Measurements from ENCODE around the gene FCER2. TPM values are rescaled to one million over a fixed set of nuclear protein-coding genes. Genes with fewer than 3 reads are reported as not detected.

Gene FCER2
- total RNA-seq, 1 experiment from 2014 or later = 0.15 TPM

GRCh38 chr19:7698583-7698982 lies 3.3 kb downstream of the FCER2 start:
- peaks cover 2% of the 10 kb centered on the region; the same call in 1 of the 2 replicates for H3K27me3 ChIP-seq (ENCODE audit: control insufficient read depth, insufficient read depth, low read length)
- H3K27ac ChIP-seq (ENCODE audit: low read length) = no peak overlapping the region
- in situ Hi-C loops (cut with HindIII; ENCODE audit: low pct_unique_long_range_greater_than_20kb, low sequenced_read_pairs) (no loop called here), intact Hi-C loops (cut with micrococcal nuclease; ENCODE audit: unreplicated experiment) (no loop called here)
- CTCF ChIA-PET = interaction anchor here (0.6 kb wide), 1 partner anchor 69 kb away, joined by 10 read pairs; the partner anchor contains the start of genes PET100 and XAB2
- ATAC-seq = no peak
- H3K36me3 ChIP-seq (ENCODE audit: control insufficient read depth, insufficient read depth, low read length) = no peaks in the 10 kb centered on the region
- no peaks in the 10 kb centered on the region for H3K9me3 ChIP-seq (ENCODE audit: control insufficient read depth, insufficient read depth, low read depth, low read length)
- no peaks in the 10 kb centered on the region for H3K4me1 ChIP-seq (ENCODE audit: control insufficient read depth, insufficient read depth, low read length)
- H3K4me3 ChIP-seq (ENCODE audit: low read depth in 2 of 2, low read length in 2 of 2) = no peak overlapping the region
- DNase-seq (ENCODE audit: low read depth, low spot score) = no peak
- BruUV-seq (replicated peaks) = no TSS peak
- POLR2A ChIA-PET = no interaction called here
- TF ChIP-seq SIN3A (IDR thresholded peaks at IDR 0.05; ENCODE audit: borderline replicate concordance, insufficient read depth, low read depth, low read length) (no peak), TCF7L2 (IDR thresholded peaks at IDR 0.05; ENCODE audit: low read depth, low read length) (no peak), POLR2AphosphoS5 (IDR thresholded peaks at IDR 0.05; ENCODE audit: low read depth, low read length) (no peak)
- TF ChIP-seq, protein P1, sequence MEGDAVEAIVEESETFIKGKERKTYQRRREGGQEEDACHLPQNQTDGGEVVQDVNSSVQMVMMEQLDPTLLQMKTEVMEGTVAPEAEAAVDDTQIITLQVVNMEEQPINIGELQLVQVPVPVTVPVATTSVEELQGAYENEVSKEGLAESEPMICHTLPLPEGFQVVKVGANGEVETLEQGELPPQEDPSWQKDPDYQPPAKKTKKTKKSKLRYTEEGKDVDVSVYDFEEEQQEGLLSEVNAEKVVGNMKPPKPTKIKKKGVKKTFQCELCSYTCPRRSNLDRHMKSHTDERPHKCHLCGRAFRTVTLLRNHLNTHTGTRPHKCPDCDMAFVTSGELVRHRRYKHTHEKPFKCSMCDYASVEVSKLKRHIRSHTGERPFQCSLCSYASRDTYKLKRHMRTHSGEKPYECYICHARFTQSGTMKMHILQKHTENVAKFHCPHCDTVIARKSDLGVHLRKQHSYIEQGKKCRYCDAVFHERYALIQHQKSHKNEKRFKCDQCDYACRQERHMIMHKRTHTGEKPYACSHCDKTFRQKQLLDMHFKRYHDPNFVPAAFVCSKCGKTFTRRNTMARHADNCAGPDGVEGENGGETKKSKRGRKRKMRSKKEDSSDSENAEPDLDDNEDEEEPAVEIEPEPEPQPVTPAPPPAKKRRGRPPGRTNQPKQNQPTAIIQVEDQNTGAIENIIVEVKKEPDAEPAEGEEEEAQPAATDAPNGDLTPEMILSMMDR (IDR thresholded peaks at IDR 0.05) = no peak
- TF ChIP-seq, protein P2, sequence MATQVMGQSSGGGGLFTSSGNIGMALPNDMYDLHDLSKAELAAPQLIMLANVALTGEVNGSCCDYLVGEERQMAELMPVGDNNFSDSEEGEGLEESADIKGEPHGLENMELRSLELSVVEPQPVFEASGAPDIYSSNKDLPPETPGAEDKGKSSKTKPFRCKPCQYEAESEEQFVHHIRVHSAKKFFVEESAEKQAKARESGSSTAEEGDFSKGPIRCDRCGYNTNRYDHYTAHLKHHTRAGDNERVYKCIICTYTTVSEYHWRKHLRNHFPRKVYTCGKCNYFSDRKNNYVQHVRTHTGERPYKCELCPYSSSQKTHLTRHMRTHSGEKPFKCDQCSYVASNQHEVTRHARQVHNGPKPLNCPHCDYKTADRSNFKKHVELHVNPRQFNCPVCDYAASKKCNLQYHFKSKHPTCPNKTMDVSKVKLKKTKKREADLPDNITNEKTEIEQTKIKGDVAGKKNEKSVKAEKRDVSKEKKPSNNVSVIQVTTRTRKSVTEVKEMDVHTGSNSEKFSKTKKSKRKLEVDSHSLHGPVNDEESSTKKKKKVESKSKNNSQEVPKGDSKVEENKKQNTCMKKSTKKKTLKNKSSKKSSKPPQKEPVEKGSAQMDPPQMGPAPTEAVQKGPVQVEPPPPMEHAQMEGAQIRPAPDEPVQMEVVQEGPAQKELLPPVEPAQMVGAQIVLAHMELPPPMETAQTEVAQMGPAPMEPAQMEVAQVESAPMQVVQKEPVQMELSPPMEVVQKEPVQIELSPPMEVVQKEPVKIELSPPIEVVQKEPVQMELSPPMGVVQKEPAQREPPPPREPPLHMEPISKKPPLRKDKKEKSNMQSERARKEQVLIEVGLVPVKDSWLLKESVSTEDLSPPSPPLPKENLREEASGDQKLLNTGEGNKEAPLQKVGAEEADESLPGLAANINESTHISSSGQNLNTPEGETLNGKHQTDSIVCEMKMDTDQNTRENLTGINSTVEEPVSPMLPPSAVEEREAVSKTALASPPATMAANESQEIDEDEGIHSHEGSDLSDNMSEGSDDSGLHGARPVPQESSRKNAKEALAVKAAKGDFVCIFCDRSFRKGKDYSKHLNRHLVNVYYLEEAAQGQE (IDR thresholded peaks at IDR 0.05; ENCODE audit: insufficient read depth in 1 of 2, low read depth in 2 of 2, low read length in 1 of 2) = no peak

DNA sequence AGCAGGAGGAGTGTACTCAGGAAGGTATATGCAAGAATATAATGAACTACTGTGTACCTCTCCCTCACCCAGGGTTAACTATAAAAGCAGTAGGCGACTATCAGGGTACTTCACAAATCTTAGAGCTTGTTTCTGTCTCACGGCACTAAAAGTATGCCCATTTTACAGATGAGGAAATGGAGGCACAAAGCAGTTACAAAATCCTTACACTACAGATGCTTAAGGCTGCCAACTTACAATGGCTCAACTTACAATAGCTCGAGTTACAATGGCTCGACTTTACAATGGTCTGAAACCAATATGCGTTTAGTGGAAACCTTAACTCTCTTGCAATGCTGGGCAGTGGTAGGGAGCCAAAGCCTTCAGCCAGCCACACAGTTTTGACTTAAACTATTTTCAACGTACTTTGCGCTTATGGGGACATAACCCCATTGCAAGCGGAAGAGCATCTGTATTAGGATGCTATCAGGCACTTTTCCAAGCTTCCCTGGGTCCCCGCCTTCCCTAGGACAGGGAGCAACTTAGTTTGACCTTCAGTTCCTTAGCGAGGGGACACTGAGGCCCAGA lies 4.1 kb downstream of the FCER2 start:
- peaks cover 2% of the 10 kb centered on the region; the same call in 1 of the 2 replicates for H3K27me3 ChIP-seq (ENCODE audit: control insufficient read depth, insufficient read depth, low read length)

More for the DNA sequence above, 4.1 kb downstream of the FCER2 start:
- TF ChIP-seq, protein P2 (IDR thresholded peaks at IDR 0.05; ENCODE audit: insufficient read depth in 1 of 2, low read depth in 2 of 2, low read length in 1 of 2) = no peak
- TF ChIP-seq POLR2AphosphoS5 (IDR thresholded peaks at IDR 0.05; ENCODE audit: low read depth, low read length) (no peak), TCF7L2 (IDR thresholded peaks at IDR 0.05; ENCODE audit: low read depth, low read length) (no peak), SIN3A (IDR thresholded peaks at IDR 0.05; ENCODE audit: borderline replicate concordance, insufficient read depth, low read depth, low read length) (no peak)
- TF ChIP-seq, protein P1 (IDR thresholded peaks at IDR 0.05) = no peak
- in situ Hi-C loops (cut with HindIII; ENCODE audit: low pct_unique_long_range_greater_than_20kb, low sequenced_read_pairs) (no loop called here), intact Hi-C loops (cut with micrococcal nuclease; ENCODE audit: unreplicated experiment) (no loop called here)
- BruUV-seq (replicated peaks) = no TSS peak
- no peak overlapping the region for H3K27ac ChIP-seq (ENCODE audit: low read length)
- H3K36me3 ChIP-seq (ENCODE audit: control insufficient read depth, insufficient read depth, low read length) = no peaks in the 10 kb centered on the region
- no peaks in the 10 kb centered on the region for H3K9me3 ChIP-seq (ENCODE audit: control insufficient read depth, insufficient read depth, low read depth, low read length)
- POLR2A ChIA-PET = no interaction called here
- no peaks in the 10 kb centered on the region for H3K4me1 ChIP-seq (ENCODE audit: control insufficient read depth, insufficient read depth, low read length)
- DNase-seq (ENCODE audit: low read depth, low spot score) (no peak), ATAC-seq (peak; percentile 37; the same call in 1 of the 2 replicates)
- no peak overlapping the region for H3K4me3 ChIP-seq (ENCODE audit: low read depth in 2 of 2, low read length in 2 of 2)
- CTCF ChIA-PET = interaction anchor here (0.5 kb wide), 1 partner anchor 331 kb away, joined by 4 read pairs; no protein-coding TSS in a partner anchor
